Posterior vena cava (tissue), 2 donors: Measurements from ENCODE around the gene CD300LF. TPM values are rescaled to one million over a fixed set of nuclear protein-coding genes. Genes with fewer than 3 reads are reported as not detected.

Experiments used
- DNase-seq: peaks from one replicate; pipeline ENCODE4 v3.0.0-alpha.2; 2020; ENCODE audit warnings: low spot score
- intact Hi-C, 2 donors: fragments of 100-400 bp; cut with DNase I; formaldehyde crosslinking; loops; one replicate each; pipeline versions ENCODE4 v1.14.1 to v1.14.2; 2022 to 2023
- total RNA-seq, 2 donors: library from RNA; stranded (reverse); fragmentation: NEBNext Ultra II Directional; extraction: Animal tissue kit (Norgen Biotek cat#: 25700); gene quantifications; one replicate each; pipeline ENCODE4 v1.2.1, GENCODE V29; 2021
- donor health status: DM: yes; HTN: yes; CAD: no.
- donor health status: DM: yes; HTN: yes; CAD: no.

The CD300LF gene
- total RNA-seq, 2 donors from 2014 or later, result 0.48 to 3.1 TPM

DNA sequence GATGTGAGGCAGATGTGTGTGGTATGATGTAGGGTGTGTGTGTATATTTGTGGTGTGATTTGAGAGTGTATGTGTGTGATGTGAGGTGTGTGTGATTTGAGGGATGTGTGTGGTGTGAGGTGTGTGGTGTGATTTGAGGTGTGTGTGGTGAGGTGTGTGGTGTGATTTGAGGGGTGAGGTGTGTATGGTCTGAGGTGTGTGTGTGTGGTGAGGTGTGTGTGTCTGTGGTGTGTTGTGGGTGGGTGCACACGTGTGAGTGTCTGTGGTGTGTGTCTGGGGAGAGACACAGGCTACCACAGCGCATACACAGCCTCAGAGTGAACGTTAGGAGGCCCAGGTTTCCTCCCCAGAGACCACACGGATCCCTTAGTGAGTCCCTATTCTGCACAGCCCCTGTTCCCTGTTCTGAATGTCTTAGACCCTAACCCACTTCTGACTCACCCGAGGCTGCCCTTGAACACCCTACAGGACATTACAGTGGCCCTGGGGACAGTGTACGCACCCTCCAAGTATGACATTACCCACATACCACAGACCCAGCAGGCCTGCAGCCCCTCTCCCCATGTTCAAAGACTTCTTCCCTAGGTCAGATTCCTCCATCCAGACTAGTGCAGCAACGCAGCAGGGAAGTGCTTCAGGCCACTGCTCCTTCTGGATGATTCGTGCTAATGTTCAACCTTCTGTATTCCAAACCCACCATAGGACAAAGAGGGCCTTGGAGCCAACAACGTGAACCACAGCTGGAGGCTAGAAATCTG lies 20.8 kb upstream of the CD300LF start:
- DNase-seq, result no peak
- intact Hi-C loops, result no loop called here

DNA sequence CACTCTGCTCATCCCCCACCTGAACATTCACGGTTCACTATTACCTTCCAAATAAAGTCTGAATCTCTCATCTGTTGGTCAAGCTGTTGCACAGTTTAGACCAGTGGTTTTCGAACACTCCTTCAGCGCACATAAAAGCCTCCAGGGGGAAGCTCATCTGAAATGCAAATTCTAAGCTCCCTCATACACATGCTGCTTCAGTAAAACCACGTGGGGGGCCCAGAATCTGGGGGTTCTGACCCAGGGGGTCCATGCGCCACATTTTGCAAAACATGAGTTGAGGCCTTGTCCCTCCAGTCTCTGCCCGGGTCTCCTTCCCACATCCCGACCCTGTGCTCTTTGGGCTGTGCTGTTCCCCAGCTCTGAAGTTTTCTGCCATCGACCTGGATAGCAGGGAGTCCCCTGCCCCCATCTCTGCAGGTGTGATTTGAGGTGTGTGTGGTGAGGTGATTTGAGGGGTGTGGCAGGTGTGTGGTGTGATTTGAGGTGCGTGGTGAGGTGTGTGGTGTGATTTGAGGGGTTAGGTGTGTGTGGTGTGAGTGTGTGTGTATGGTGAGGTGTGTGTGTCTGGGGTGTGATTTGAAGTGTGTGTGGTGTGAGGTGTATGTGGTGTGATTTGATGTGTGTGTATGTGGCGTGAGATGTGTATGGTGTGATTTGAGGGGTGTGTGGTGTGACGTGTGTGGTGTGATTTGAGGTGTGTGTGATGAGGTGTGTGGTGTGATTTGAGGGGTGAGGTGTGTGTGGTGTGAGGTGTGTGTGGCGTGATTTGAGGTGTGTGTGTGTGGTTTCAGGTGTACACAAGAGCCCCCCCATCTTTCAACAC lies 19.5 kb upstream of the CD300LF start:
- intact Hi-C loops, result no loop called here
- DNase-seq, result no peak

GRCh38 chr17:74731347-74731605 lies 18.6 kb upstream of the CD300LF start:
- no peak for DNase-seq
- intact Hi-C loops, result no loop called here

- peak; percentile 78 for DNase-seq
- intact Hi-C loops, result no loop called here
These were observed 18.0 kb upstream of the CD300LF start for GRCh38 chr17:74730491-74731346.

- intact Hi-C loops, result no loop called here
These were observed 17.1 kb upstream of the CD300LF start for GRCh38 chr17:74729866-74730265.

DNA sequence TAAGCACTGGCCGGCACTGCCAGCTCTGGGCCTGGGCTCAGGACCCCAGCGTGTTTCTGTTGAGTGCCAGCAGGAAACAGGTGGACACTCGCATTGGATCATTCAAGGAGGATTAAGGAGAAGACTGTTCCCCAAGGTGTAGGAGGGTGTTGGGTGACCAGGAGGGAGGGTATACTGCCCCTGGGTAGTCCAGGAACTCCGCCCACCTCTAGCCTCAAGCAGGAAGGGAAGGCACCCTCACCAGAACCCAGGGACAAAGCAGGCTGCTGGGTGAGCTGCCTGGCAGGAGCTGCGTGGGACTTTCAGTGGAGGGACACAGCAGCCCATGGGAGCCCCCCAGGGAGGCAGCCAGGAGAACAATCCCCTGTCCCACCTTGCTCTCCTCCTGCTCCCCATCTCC lies 16.6 kb upstream of the CD300LF start:
- intact Hi-C loops, result no loop called here
- DNase-seq, result peak; percentile 23

More at GRCh38 chr17:74729866-74730265, 17.1 kb upstream of the CD300LF start:
- DNase-seq, result peak; percentile 54

GRCh38 chr17:74728702-74729075 lies 16.0 kb upstream of the CD300LF start:
- intact Hi-C loops, result no loop called here
- no peak for DNase-seq

- intact Hi-C loops, result no loop called here
- no peak for DNase-seq
These were observed 15.4 kb upstream of the CD300LF start for GRCh38 chr17:74728033-74728701.

GRCh38 chr17:74725111-74725510 lies 12.4 kb upstream of the CD300LF start:
- intact Hi-C loops, result no loop called here
- DNase-seq, result no peak

GRCh38 chr17:74723891-74724290 lies 11.2 kb upstream of the CD300LF start:
- DNase-seq, result no peak
- intact Hi-C loops, result no loop called here

- intact Hi-C loops, result no loop called here
- no peak for DNase-seq
These were observed 10.1 kb upstream of the CD300LF start for GRCh38 chr17:74722782-74723181.

DNA sequence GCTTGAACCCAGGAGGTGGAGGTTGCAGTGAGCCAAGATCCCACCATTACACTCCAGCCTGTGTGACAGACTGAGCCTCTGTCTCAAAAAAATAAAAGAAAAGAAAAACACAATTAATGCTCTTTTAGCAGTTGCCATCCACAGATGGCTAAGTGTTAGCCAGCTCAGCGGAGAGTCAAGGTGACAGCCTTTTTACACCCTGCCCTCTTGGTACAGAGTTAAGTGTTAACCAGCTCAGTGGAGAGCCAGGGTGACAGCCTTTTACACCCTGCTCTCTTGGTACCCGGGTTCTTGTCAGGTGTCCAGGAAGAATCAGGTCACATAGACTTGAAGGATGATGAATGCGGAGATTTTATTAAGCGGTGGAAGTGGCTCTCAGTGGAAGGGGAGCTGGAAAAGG lies 7.8 kb upstream of the CD300LF start:
- DNase-seq, result no peak
- intact Hi-C loops, result no loop called here

GRCh38 chr17:74715144-74715543 lies 2.4 kb upstream of the CD300LF start:
- intact Hi-C loops, result no loop called here
- DNase-seq, result no peak

DNA sequence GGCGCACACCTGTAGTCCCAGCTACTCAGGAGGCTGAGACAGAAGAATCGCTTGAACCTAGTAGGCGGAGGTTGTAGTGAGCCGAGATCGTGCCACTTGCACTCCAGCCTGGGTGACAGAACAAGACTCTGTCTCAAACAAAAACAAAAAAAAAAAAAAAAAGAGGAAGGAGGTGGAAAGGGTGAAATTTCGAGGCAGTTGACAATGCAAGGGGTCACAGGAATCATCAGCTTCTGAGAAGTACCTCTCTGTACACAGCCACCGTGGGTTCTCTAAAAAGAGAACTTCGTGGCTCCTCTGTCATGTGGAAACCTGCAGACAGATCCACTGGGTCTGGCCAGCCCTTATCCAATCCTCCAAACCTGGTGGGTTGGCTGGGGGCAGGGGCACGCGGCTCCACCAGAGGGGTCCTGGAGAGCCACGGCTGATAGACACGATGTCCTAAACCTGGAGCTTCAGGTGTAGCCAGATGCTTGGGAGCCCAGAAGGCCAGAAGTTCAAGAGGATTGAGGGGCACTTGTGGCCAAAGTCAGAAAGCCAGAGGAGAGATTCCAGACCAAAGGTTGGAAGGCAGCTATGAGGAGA lies 540 bp upstream of the CD300LF start:
- peak; percentile 20 for DNase-seq
- intact Hi-C loops, result no loop called here

DNA sequence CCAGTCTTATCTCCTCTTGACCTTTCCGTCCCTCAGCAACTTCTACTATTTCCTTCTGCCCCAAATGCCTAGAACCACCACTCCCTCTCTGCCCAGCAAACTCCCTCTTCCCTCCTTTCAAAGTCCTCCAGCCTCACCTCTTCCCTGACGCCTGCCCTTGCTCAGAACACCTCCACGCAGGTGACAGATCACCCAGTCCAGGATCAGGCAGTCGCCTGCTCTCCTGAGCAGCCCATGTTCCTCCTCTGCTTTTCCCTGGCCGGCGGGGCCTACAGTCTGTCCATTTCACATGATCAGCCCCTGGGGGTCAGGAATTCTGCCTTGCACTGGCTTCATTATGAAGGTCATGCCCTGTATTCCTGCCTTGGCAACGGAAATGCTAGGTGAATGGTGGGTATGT lies 422 bp downstream of the CD300LF start:
- peak; percentile 64 for DNase-seq
- intact Hi-C loops, result no loop called here

DNA sequence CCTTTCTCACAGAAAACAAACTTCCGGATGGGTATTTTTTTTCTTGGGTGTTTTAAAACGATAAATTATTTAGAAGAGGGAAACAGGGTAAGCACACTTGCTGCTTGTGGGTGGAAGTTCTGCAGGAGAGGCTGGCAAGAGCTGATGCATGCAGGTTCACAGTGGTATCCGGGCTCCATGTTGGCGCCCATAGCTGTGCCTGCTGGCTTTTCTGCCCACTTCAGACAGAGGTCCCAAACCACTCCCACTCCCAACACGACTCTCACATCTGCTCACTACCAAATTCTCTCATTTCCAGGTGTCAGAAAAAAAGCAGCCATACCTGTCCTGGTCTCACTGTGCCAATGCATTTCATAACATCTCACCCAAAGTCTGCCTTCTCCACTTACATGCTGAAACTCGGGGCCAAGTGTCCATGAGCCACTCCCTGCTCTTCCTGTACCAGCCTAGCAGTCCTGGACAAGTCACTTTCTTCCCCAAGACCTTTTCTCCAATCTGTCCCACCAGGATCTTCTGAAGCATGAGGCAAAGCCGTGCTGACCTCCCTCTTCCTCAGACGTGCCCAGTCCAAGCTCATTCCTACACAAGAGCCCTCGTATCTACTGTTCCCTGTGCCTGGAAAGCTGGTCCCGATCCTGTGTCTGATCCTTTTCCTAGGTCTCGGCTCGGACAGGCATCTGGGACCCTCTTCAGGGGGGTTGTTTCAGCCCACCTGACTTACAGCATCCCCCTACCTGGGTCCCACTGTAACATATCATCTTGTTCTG lies 1.5 kb downstream of the CD300LF start:
- intact Hi-C loops, result no loop called here
- peak; percentile 43 for DNase-seq

GRCh38 chr17:74704544-74704943 lies 8.2 kb downstream of the CD300LF start:
- peak; percentile 51 for DNase-seq
- intact Hi-C loops, result no loop called here

DNA sequence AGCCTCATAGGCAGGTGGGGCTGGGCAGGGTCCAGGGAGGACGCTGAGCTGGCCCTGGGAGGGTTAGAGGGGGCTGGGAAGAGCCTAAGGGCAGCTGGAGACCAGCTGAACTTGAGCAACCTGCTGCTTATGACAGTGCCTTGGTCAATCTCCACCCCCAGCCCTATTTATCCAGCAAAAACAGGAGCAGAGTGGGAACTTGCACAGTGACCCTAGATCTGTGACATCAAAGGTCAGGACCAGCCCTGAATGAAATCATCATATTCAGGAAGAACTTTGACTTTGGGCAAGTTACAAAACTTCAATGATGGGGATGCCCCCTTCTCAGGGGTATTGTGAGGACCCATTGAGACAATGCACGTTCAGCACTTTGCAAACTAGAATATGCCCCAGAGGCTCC lies 9.4 kb downstream of the CD300LF start:
- intact Hi-C loops, result no loop called here

More for the DNA sequence above, 9.4 kb downstream of the CD300LF start:
- DNase-seq, result no peak
